ENCODE measurements around the gene CHRM4. TPM values are rescaled to one million over a fixed set of nuclear protein-coding genes. Genes with fewer than 3 reads are reported as not detected.

CHRM4 gene
- total and polyA plus RNA-seq, 12 donors = 0.14 to 0.81 (median 0.39) TPM; not detected in 6

- peaks cover 0 to 33% of the 10 kb centered on the region in 2 donors for H3K36me3 ChIP-seq (replicated peaks in 1 of 2)
- H3K4me3 ChIP-seq = no peak overlapping the region
- intact Hi-C loops (cut with DNase I) = no loop called here
- no peaks in the 10 kb centered on the region for H3K9me3 ChIP-seq (replicated peaks in 1 of 3)
- peaks cover 20 to 33% of the 10 kb centered on the region in 2 donors for H3K4me1 ChIP-seq (replicated peaks in 1 of 2)
- TF ChIP-seq POLR2A (IDR thresholded peaks at IDR 0.05) (no peak), CTCF (IDR thresholded peaks at IDR 0.05) (no peak)
- H3K27me3 ChIP-seq = no peaks in the 10 kb centered on the region
- 91 to 100% (median 95%) methylated on average over 5 to 22 of the region's 22 CpGs; no CpG with 5 or more reads in 1 of the 4 donors for WGBS, 4 donors
- DNase-seq = no peak
- no peak overlapping the region for H3K27ac ChIP-seq
Observed at GRCh38 chr11:46366260-46366659, 25.3 kb downstream of the CHRM4 start.

- H3K27me3 ChIP-seq = no peaks in the 10 kb centered on the region
- WGBS, 4 donors = 65 to 87% (median 66%) methylated on average over 1 to 3 of the region's 3 CpGs
- peaks cover 20 to 41% of the 10 kb centered on the region in 2 donors for H3K4me1 ChIP-seq (replicated peaks in 1 of 2)
- DNase-seq = no peak
- no peak overlapping the region for H3K4me3 ChIP-seq
- peak overlapping the region in 2 of 5 donors; percentile 2 to 90 for H3K27ac ChIP-seq
- intact Hi-C loops (cut with DNase I) = no loop called here
- peaks cover 0 to 19% of the 10 kb centered on the region in 2 donors for H3K36me3 ChIP-seq (replicated peaks in 1 of 2)
- no peak for TF ChIP-seq POLR2A (IDR thresholded peaks at IDR 0.05)
- no peak for TF ChIP-seq CTCF (IDR thresholded peaks at IDR 0.05)
- no peaks in the 10 kb centered on the region for H3K9me3 ChIP-seq (replicated peaks in 1 of 3)
Observed at GRCh38 chr11:46364791-46365190, 26.8 kb downstream of the CHRM4 start.

- no peak for TF ChIP-seq CTCF (IDR thresholded peaks at IDR 0.05)
- no peak for TF ChIP-seq POLR2A (IDR thresholded peaks at IDR 0.05)
- peaks cover 0 to 14% of the 10 kb centered on the region in 2 donors for H3K36me3 ChIP-seq (replicated peaks in 1 of 2)
- no peaks in the 10 kb centered on the region for H3K27me3 ChIP-seq
- intact Hi-C loops (cut with DNase I) = no loop called here
- no peak for DNase-seq
- H3K4me1 ChIP-seq (replicated peaks in 1 of 2) = peaks cover 20 to 41% of the 10 kb centered on the region in 2 donors
- 74 to 82% (median 79%) methylated on average over 7 to 9 of the region's 9 CpGs for WGBS, 4 donors
- H3K9me3 ChIP-seq (replicated peaks in 1 of 3) = no peaks in the 10 kb centered on the region
- no peak overlapping the region for H3K4me3 ChIP-seq
- peak overlapping the region in 3 of 5 donors; percentile 76 to 93 (median 90) for H3K27ac ChIP-seq
Observed at GRCh38 chr11:46364056-46364455, 27.5 kb downstream of the CHRM4 start.

GRCh38 chr11:46363455-46364005 is 28.0 kb downstream of the CHRM4 start:
- peaks cover 20 to 41% of the 10 kb centered on the region in 2 donors for H3K4me1 ChIP-seq (replicated peaks in 1 of 2)
- intact Hi-C loops (cut with DNase I) = no loop called here
- H3K9me3 ChIP-seq (replicated peaks in 1 of 3) = no peaks in the 10 kb centered on the region
- DNase-seq = peak; percentile 80 to 94 (median 91)
- peak in 5 of 6 experiments; percentile 17 to 44 (median 29) for TF ChIP-seq CTCF (IDR thresholded peaks at IDR 0.05)
- no peak for TF ChIP-seq POLR2A (IDR thresholded peaks at IDR 0.05)
- peak overlapping the region in 1 of 4 donors; percentile 45 for H3K4me3 ChIP-seq
- peak overlapping the region in 4 of 5 donors; percentile 72 to 93 (median 83) for H3K27ac ChIP-seq
- no peaks in the 10 kb centered on the region for H3K27me3 ChIP-seq
- H3K36me3 ChIP-seq (replicated peaks in 1 of 2) = peaks cover 0 to 8% of the 10 kb centered on the region in 2 donors
- 20 to 38% (median 33%) methylated on average over 3 to 21 of the region's 21 CpGs; no CpG with 5 or more reads in 1 of the 4 donors for WGBS, 4 donors
